Smooth muscle cell (in vitro differentiated cells): ENCODE data around the gene PIK3C2A. TPM values are rescaled to one million over a fixed set of nuclear protein-coding genes. Genes with fewer than 3 reads are reported as not detected.
"Not testable (repeated sequence)": the region's sequence is repeated elsewhere in the genome, so short reads cannot be mapped to it uniquely, and the experiment has no call there.

ENCODE experiments used
- DNase-seq: peaks from one replicate; lab custom pipeline; 2025; ENCODE audit not compliant: unreplicated experiment; lab: John Stamatoyannopoulos, UW
- H2AFZ ChIP-seq: fragments of 200-600 bp; sonication (generic); 2 replicates; pipeline ENCODE4 v1.6.0; 2016; ENCODE audit warnings: antibody characterized with exemption, low read depth, mild to moderate bottlenecking
- H3F3A ChIP-seq: fragments of 200-600 bp; sonication (generic); 2 replicates; pipeline ENCODE4 v1.6.0; 2017; ENCODE audit warnings: antibody characterized with exemption, low read depth
- H3K27ac ChIP-seq: fragments of 200-600 bp; sonication (generic); 2 replicates; pipeline ENCODE4 v1.5.1; 2016; ENCODE audit warnings: low read depth, mild to moderate bottlenecking
- H3K27me3 ChIP-seq: fragments of 200-600 bp; sonication (generic); 2 replicates; pipeline ENCODE4 v1.6.1; 2016; ENCODE audit warnings: low read depth, mild to moderate bottlenecking
- H3K36me3 ChIP-seq: fragments of 200-600 bp; sonication (generic); 2 replicates; pipeline ENCODE4 v1.5.1; 2016; ENCODE audit warnings: low read depth
- H3K4me1 ChIP-seq: fragments of 200-600 bp; sonication (generic); 2 replicates; pipeline ENCODE4 v1.5.1; 2016; ENCODE audit warnings: low read depth
- H3K4me2 ChIP-seq: fragments of 200-600 bp; sonication (generic); 2 replicates; pipeline ENCODE4 v1.6.0; 2016; ENCODE audit warnings: mild to moderate bottlenecking
- H3K4me3 ChIP-seq: fragments of 200-600 bp; sonication (generic); 2 replicates; pipeline ENCODE4 v1.5.1; 2016; ENCODE audit warnings: mild to moderate bottlenecking
- H3K79me2 ChIP-seq: fragments of 200-600 bp; sonication (generic); 2 replicates; pipeline ENCODE4 v1.6.0; 2016; ENCODE audit warnings: low read depth, mild to moderate bottlenecking
- H3K9ac ChIP-seq: fragments of 200-600 bp; sonication (generic); 2 replicates; pipeline ENCODE4 v1.6.0; 2016; ENCODE audit warnings: low read depth
- H3K9me3 ChIP-seq: fragments of 200-600 bp; sonication (generic); replicated peaks from 2 replicates; pipeline ENCODE4 v1.5.1; 2016; ENCODE audit warnings: low read depth
- H4K20me1 ChIP-seq: fragments of 200-600 bp; sonication (generic); 2 replicates; pipeline ENCODE4 v1.6.0; 2016; ENCODE audit warnings: low read depth
- WGBS: methylation state at CpG from one replicate; pipeline ENCODE4 v1.1.7; 2016; ENCODE audit warnings: low lambda C conversion rate; 5-methylcytosine and 5-hydroxymethylcytosine counted together
- polyA plus RNA-seq: library from polyadenylated mRNA; unstranded; fragments of >200 nt; fragmentation: Nextera tagmentation; extraction: Ambion mirVana; gene quantifications from 2 replicates; pipeline ENCODE4 v1.2.1, GENCODE V29; 2016
- total RNA-seq: library from RNA; depleted of rRNA; stranded (reverse); fragments of >200 nt; gene quantifications from 2 replicates; pipeline ENCODE4 v1.2.3, GENCODE V29; 2014
- TF ChIP-seq, protein P1 (sequence below): fragments of 200-600 bp; sonication (generic); IDR thresholded peaks from 2 replicates; pipeline ENCODE4 v1.5.1; 2017; ENCODE audit warnings: borderline replicate concordance, mild to moderate bottlenecking, antibody characterized with exemption; ENCODE audit not compliant: insufficient read depth, poor library complexity, severe bottlenecking

Gene PIK3C2A
- total and polyA plus RNA-seq, 2 experiments from 2014 or later, result 10.0 to 50.6 TPM

- no peaks in the 10 kb centered on the region for H3K36me3 ChIP-seq
- no peaks in the 10 kb centered on the region for H3K4me1 ChIP-seq
- no peaks in the 10 kb centered on the region for H4K20me1 ChIP-seq
- H3K4me2 ChIP-seq, result no peak overlapping the region
- DNase-seq, result no peak
- H3K27me3 ChIP-seq, result no peaks in the 10 kb centered on the region
- no peak overlapping the region for H3K27ac ChIP-seq
- TF ChIP-seq, protein P1, sequence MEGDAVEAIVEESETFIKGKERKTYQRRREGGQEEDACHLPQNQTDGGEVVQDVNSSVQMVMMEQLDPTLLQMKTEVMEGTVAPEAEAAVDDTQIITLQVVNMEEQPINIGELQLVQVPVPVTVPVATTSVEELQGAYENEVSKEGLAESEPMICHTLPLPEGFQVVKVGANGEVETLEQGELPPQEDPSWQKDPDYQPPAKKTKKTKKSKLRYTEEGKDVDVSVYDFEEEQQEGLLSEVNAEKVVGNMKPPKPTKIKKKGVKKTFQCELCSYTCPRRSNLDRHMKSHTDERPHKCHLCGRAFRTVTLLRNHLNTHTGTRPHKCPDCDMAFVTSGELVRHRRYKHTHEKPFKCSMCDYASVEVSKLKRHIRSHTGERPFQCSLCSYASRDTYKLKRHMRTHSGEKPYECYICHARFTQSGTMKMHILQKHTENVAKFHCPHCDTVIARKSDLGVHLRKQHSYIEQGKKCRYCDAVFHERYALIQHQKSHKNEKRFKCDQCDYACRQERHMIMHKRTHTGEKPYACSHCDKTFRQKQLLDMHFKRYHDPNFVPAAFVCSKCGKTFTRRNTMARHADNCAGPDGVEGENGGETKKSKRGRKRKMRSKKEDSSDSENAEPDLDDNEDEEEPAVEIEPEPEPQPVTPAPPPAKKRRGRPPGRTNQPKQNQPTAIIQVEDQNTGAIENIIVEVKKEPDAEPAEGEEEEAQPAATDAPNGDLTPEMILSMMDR, result no peak
- H3K9me3 ChIP-seq, result no peaks in the 10 kb centered on the region
- H3K4me3 ChIP-seq, result no peak overlapping the region
- no peaks in the 10 kb centered on the region for H3F3A ChIP-seq
- H3K79me2 ChIP-seq, result no peaks in the 10 kb centered on the region
- no peak overlapping the region for H2AFZ ChIP-seq
- H3K9ac ChIP-seq, result no peak overlapping the region
- WGBS, result 84% methylated on average over 4 of the region's 4 CpGs
Observed at GRCh38 chr11:17252704-17253103, 44.9 kb upstream of the PIK3C2A start.

- Histone ChIP-seq H3K9ac (no peak overlapping the region), H3K4me2 (no peak overlapping the region), H3K79me2 (no peaks in the 10 kb centered on the region), H4K20me1 (no peaks in the 10 kb centered on the region), H3K4me1 (no peaks in the 10 kb centered on the region), H3K36me3 (no peaks in the 10 kb centered on the region), H3F3A (no peaks in the 10 kb centered on the region), H3K27me3 (no peaks in the 10 kb centered on the region), H3K9me3 (no peaks in the 10 kb centered on the region), H3K4me3 (no peak overlapping the region), H2AFZ (no peak overlapping the region), H3K27ac (no peak overlapping the region)
- TF ChIP-seq, protein P1, result no peak
- DNase-seq, result no peak
Observed at GRCh38 chr11:17250561-17251350, 43.0 kb upstream of the PIK3C2A start.

- TF ChIP-seq, protein P1, result no peak
- no peak overlapping the region for H3K9ac ChIP-seq
- no peak overlapping the region for H3K4me3 ChIP-seq
- no peak overlapping the region for H3K4me2 ChIP-seq
- H4K20me1 ChIP-seq, result no peaks in the 10 kb centered on the region
- DNase-seq, result no peak
- no peaks in the 10 kb centered on the region for H3K27me3 ChIP-seq
- WGBS, result 75% methylated on average over 2 of the region's 2 CpGs
- H2AFZ ChIP-seq, result no peak overlapping the region
- no peaks in the 10 kb centered on the region for H3K79me2 ChIP-seq
- no peaks in the 10 kb centered on the region for H3K36me3 ChIP-seq
- H3K4me1 ChIP-seq, result no peaks in the 10 kb centered on the region
- no peaks in the 10 kb centered on the region for H3K9me3 ChIP-seq
- no peak overlapping the region for H3K27ac ChIP-seq
- no peaks in the 10 kb centered on the region for H3F3A ChIP-seq
Observed at GRCh38 chr11:17244046-17244445, 36.3 kb upstream of the PIK3C2A start.

DNA sequence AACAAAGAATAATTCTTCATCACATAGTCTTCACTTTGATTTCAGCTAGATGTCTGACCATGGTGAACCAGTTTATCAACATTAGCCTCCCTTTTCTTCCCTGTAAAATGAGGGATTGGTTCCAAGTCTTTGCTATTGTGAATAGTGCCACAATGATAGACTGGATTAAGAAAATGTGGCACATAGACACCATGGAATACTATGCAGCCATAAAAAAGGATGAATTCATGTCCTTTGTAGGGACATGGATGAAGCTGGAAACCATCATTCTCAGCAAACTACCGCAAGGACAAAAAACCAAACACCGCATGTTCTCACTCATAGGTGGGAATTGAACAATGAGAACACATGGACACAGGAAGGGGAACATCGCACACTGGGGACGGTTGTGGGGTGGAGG lies 35.2 kb upstream of the PIK3C2A start:
- not testable (repeated sequence) for H3K79me2 ChIP-seq, H3K9ac ChIP-seq, H3K36me3 ChIP-seq, H3K4me2 ChIP-seq, H3K27ac ChIP-seq, H3K9me3 ChIP-seq, H3K4me1 ChIP-seq, H2AFZ ChIP-seq, H3K4me3 ChIP-seq, DNase-seq, H4K20me1 ChIP-seq, H3K27me3 ChIP-seq, H3F3A ChIP-seq
- WGBS, result 98% methylated on average over 4 of the region's 4 CpGs
